Measurements from ENCODE around the gene FNDC10. TPM values are rescaled to one million over a fixed set of nuclear protein-coding genes. Genes with fewer than 3 reads are reported as not detected.

The FNDC10 gene
- total RNA-seq, 2 donors from 2014 or later = 10.4 to 10.8 TPM

GRCh38 chr1:1609822-1610485 lies 10.0 kb upstream of the FNDC10 start:
- peaks cover 3% of the 10 kb centered on the region for H3K36me3 Mint-ChIP-seq (ENCODE audit: low read depth)
- H3K4me1 Mint-ChIP-seq = peaks cover 4% of the 10 kb centered on the region
- H3K9me3 ChIP-seq (ENCODE audit: control insufficient read depth, low read length) = no peaks in the 10 kb centered on the region
- H3K27ac ChIP-seq (ENCODE audit: low read depth, low read length) = no peak overlapping the region
- H3K4me3 ChIP-seq (ENCODE audit: low read length) = no peak overlapping the region
- H3K4me3 Mint-ChIP-seq = no peak overlapping the region
- no peaks in the 10 kb centered on the region for H3K4me1 ChIP-seq (ENCODE audit: control insufficient read depth, insufficient read depth, low read length)
- no peaks in the 10 kb centered on the region for H3K27me3 ChIP-seq (ENCODE audit: control insufficient read depth, insufficient read depth, low read length, poor library complexity, severe bottlenecking)
- no peaks in the 10 kb centered on the region for H3K27me3 Mint-ChIP-seq (ENCODE audit: insufficient read depth)
- no peaks in the 10 kb centered on the region for H3K9me3 Mint-ChIP-seq
- DNase-seq = peak; percentile 47
- 69 to 74% methylated on average over 12 of the region's 12 CpGs for WGBS, 2 experiments (ENCODE audit: insufficient coverage in 1 of 2, insufficient read length in 1 of 2)
- TF ChIP-seq CTCF (conservative IDR thresholded peaks at IDR 0.05) = no peak
- no peak overlapping the region for H3K9ac ChIP-seq (ENCODE audit: extremely low read depth, low read length, poor library complexity, severe bottlenecking)
- no peaks in the 10 kb centered on the region for H3K36me3 ChIP-seq (ENCODE audit: control insufficient read depth, insufficient read depth, low read length)
- H3K27ac Mint-ChIP-seq = no peak overlapping the region

- Mint-ChIP-seq H3K4me1 (peaks cover 4% of the 10 kb centered on the region), H3K9me3 (no peaks in the 10 kb centered on the region)
- H3K4me3 ChIP-seq (ENCODE audit: low read length) = no peak overlapping the region
Measured at GRCh38 chr1:1606232-1606631, 6.3 kb upstream of the FNDC10 start.

GRCh38 chr1:1605724-1606123 lies 5.8 kb upstream of the FNDC10 start:
- Histone ChIP-seq H3K9me3 (ENCODE audit: control insufficient read depth, low read length) (no peaks in the 10 kb centered on the region), H3K27me3 (ENCODE audit: control insufficient read depth, insufficient read depth, low read length, poor library complexity, severe bottlenecking) (peaks cover 19% of the 10 kb centered on the region), H3K4me1 (ENCODE audit: control insufficient read depth, insufficient read depth, low read length) (no peaks in the 10 kb centered on the region), H3K27ac (ENCODE audit: low read depth, low read length) (no peak overlapping the region), H3K9ac (ENCODE audit: extremely low read depth, low read length, poor library complexity, severe bottlenecking) (no peak overlapping the region), H3K36me3 (ENCODE audit: control insufficient read depth, insufficient read depth, low read length) (no peaks in the 10 kb centered on the region), H3K4me3 (ENCODE audit: low read length) (no peak overlapping the region)
- Mint-ChIP-seq H3K9me3 (no peaks in the 10 kb centered on the region), H3K27ac (no peak overlapping the region), H3K4me1 (peaks cover 4% of the 10 kb centered on the region), H3K4me3 (no peak overlapping the region), H3K36me3 (ENCODE audit: low read depth) (no peaks in the 10 kb centered on the region), H3K27me3 (ENCODE audit: insufficient read depth) (peaks cover 27% of the 10 kb centered on the region)
- no peak for TF ChIP-seq CTCF (conservative IDR thresholded peaks at IDR 0.05)
- DNase-seq = no peak
- 92 to 100% methylated on average over 7 to 15 of the region's 17 CpGs for WGBS, 2 experiments (ENCODE audit: insufficient coverage in 1 of 2, insufficient read length in 1 of 2)

More at GRCh38 chr1:1606232-1606631, 6.3 kb upstream of the FNDC10 start:
- peaks cover 14% of the 10 kb centered on the region for H3K27me3 ChIP-seq (ENCODE audit: control insufficient read depth, insufficient read depth, low read length, poor library complexity, severe bottlenecking)
- H3K9ac ChIP-seq (ENCODE audit: extremely low read depth, low read length, poor library complexity, severe bottlenecking) = no peak overlapping the region
- no peak overlapping the region for H3K27ac Mint-ChIP-seq
- DNase-seq = no peak
- no peaks in the 10 kb centered on the region for H3K9me3 ChIP-seq (ENCODE audit: control insufficient read depth, low read length)
- H3K36me3 Mint-ChIP-seq (ENCODE audit: low read depth) = no peaks in the 10 kb centered on the region
- H3K4me3 Mint-ChIP-seq = no peak overlapping the region
- no peaks in the 10 kb centered on the region for H3K36me3 ChIP-seq (ENCODE audit: control insufficient read depth, insufficient read depth, low read length)
- 89 to 91% methylated on average over 6 to 12 of the region's 13 CpGs for WGBS, 2 experiments (ENCODE audit: insufficient coverage in 1 of 2, insufficient read length in 1 of 2)
- H3K27ac ChIP-seq (ENCODE audit: low read depth, low read length) = no peak overlapping the region
- TF ChIP-seq CTCF (conservative IDR thresholded peaks at IDR 0.05) = no peak
- H3K27me3 Mint-ChIP-seq (ENCODE audit: insufficient read depth) = peaks cover 22% of the 10 kb centered on the region
- no peaks in the 10 kb centered on the region for H3K4me1 ChIP-seq (ENCODE audit: control insufficient read depth, insufficient read depth, low read length)
